KOPT-K1 (cell line): ENCODE data around the gene RNF43.

Experiments
- H3K27ac ChIP-seq: fragments of 200-600 bp; sonication (generic); 2 replicates; pipeline ENCODE4 v1.5.1; 2016; ENCODE audit warnings: antibody characterized with exemption, mild to moderate bottlenecking, low read depth, low read length; ENCODE audit not compliant: poor library complexity, severe bottlenecking
- H3K36me3 ChIP-seq: fragments of 200-600 bp; sonication (generic); 2 replicates; pipeline ENCODE4 v1.5.1; 2017; ENCODE audit warnings: antibody characterized with exemption, mild to moderate bottlenecking, low read length, moderate library complexity; ENCODE audit not compliant: insufficient read depth
- H3K9me3 ChIP-seq: fragments of 200-600 bp; sonication (generic); 2 replicates; pipeline ENCODE4 v1.5.1; 2017; ENCODE audit warnings: antibody characterized with exemption, low read length, mild to moderate bottlenecking; ENCODE audit not compliant: insufficient read depth, poor library complexity, severe bottlenecking

Gene RNF43

DNA sequence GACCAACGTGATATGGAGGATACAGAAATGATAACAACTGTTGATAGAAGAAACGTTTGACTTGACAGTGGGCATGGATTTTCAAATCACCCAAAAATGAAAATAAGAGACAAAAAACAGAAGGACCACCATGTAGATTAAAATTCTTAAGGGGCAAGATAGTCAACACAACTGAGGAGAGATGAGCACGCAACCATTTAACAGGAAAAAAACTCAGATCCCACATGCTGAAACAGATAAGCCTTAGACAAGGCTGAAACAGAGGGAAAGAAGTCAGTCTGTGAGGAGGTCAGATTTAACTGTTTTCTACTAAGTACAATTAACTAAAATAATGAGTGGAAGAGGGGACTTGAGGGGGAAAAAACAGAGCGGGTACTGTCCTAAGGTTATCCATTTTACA is 21.2 kb downstream of the RNF43 start:
- Histone ChIP-seq H3K27ac (no peak overlapping the region), H3K9me3 (no peaks in the 10 kb centered on the region), H3K36me3 (no peaks in the 10 kb centered on the region)

DNA sequence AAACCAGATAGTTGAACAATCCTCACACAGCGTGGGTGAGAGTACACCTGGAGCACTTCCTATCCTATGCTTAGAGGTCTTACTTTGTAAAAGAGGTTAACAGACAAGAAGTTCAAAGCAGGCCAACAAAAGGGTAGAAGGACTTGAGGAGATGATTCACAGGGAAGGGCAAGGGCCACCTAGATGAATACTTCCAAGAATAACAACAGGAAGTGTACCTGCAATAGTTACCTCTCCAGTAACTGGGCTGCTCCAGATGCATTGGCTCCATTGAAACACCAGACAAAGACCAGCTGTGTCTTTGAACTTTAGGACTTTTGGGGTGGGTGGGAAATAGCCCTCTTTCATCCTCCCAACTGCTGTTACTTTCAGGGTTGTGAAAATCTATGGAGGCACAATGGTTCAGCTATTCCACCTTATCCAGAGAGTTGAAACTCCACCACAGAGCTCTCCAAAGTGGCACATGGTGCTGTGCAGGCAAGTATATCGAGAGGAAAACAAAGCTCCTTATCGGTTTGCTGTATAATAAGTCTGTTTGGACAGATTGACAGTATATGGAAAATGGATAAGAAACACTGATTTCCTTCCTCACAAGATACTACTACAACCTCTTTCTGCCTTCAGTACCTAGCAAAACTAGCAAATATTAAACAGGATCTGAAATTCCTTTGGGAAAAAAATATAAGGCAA is 22.7 kb downstream of the RNF43 start:
- Histone ChIP-seq H3K27ac (no peak overlapping the region), H3K9me3 (no peaks in the 10 kb centered on the region), H3K36me3 (no peaks in the 10 kb centered on the region)

GRCh38 chr17:58391302-58391984 is 25.9 kb downstream of the RNF43 start:
- Histone ChIP-seq H3K36me3 (no peaks in the 10 kb centered on the region), H3K27ac (no peak overlapping the region), H3K9me3 (no peaks in the 10 kb centered on the region)

GRCh38 chr17:58390884-58391283 is 26.4 kb downstream of the RNF43 start:
- Histone ChIP-seq H3K9me3 (no peaks in the 10 kb centered on the region), H3K27ac (no peak overlapping the region), H3K36me3 (no peaks in the 10 kb centered on the region)

GRCh38 chr17:58388302-58389190 is 28.8 kb downstream of the RNF43 start:
- Histone ChIP-seq H3K36me3 (no peaks in the 10 kb centered on the region), H3K27ac (peak overlapping the region; percentile 38), H3K9me3 (no peaks in the 10 kb centered on the region)

- peak overlapping the region; percentile 38 for H3K27ac ChIP-seq
Measured at GRCh38 chr17:58387834-58388233, 29.5 kb downstream of the RNF43 start.

GRCh38 chr17:58386708-58387107 is 30.6 kb downstream of the RNF43 start:
- H3K36me3 ChIP-seq, result no peaks in the 10 kb centered on the region
- H3K9me3 ChIP-seq, result no peaks in the 10 kb centered on the region
- no peak overlapping the region for H3K27ac ChIP-seq

More at GRCh38 chr17:58387834-58388233, 29.5 kb downstream of the RNF43 start:
- Histone ChIP-seq H3K9me3 (no peaks in the 10 kb centered on the region), H3K36me3 (no peaks in the 10 kb centered on the region)

- H3K27ac ChIP-seq, result no peak overlapping the region
- no peaks in the 10 kb centered on the region for H3K36me3 ChIP-seq
- no peaks in the 10 kb centered on the region for H3K9me3 ChIP-seq
Measured at GRCh38 chr17:58385359-58385899, 31.9 kb downstream of the RNF43 start.

- Histone ChIP-seq H3K36me3 (no peaks in the 10 kb centered on the region), H3K9me3 (no peaks in the 10 kb centered on the region), H3K27ac (no peak overlapping the region)
Measured at GRCh38 chr17:58384897-58385296, 32.4 kb downstream of the RNF43 start.

GRCh38 chr17:58383892-58384462 is 33.4 kb downstream of the RNF43 start:
- H3K36me3 ChIP-seq, result no peaks in the 10 kb centered on the region
- no peak overlapping the region for H3K27ac ChIP-seq
- no peaks in the 10 kb centered on the region for H3K9me3 ChIP-seq

DNA sequence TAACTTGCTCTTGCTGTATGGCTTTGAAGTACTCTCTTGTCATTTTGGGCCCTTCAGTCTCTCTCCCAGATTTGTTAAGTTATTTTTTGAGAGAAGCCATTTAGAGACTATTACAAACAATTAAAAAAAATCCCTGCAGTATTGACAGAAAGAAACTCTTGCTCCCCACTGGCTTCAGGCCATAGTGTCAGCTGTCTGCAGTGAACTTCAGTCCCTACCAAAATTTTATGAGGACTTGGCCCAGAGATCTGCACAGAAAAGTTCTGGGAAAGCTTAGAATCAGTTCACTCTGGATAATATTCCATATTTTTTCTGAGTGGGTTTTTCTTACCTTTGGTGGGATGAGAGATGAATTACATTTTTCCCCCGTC is 34.5 kb downstream of the RNF43 start:
- Histone ChIP-seq H3K36me3 (no peaks in the 10 kb centered on the region), H3K27ac (peak overlapping the region; percentile 72)

DNA sequence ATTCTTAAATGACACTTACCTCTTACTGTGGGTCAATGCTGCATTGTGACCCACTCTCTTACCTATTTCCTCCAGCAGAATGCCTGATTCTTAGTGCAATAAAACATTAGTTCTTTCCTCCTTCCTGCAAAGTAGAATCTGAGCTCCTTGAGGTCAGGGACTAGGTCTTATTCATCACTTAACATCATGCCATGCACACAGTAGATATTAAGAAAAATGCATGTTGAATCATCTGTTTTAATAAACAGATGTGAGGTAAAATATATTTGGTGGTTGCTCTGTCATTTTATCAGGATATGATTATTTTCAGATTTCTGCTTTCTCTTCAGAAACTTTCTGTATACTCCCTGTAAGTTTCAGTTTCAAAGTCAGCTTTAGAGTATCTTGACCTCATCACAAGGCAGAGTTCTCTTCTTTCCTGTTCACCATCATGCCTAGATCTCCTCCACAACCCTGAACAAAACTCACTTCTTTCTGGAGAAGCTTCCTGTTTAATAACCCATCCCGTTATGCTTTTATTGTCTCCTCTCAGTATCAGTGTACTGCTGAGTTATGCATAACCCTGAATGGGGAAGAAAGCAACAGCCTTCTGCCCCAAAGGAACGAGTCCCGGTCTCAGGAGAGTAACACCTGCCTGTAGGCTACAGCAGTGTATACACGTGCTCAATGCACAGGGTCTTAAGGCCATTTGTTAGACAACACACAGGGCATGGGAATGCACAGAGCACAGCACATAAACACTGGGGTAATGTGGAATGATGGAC is 35.0 kb downstream of the RNF43 start:
- H3K36me3 ChIP-seq, result no peaks in the 10 kb centered on the region
- no peaks in the 10 kb centered on the region for H3K9me3 ChIP-seq
- H3K27ac ChIP-seq, result peak overlapping the region; percentile 72

More for the DNA sequence above, 34.5 kb downstream of the RNF43 start:
- H3K9me3 ChIP-seq, result no peaks in the 10 kb centered on the region

- Histone ChIP-seq H3K9me3 (no peaks in the 10 kb centered on the region), H3K27ac (peak overlapping the region; percentile 72), H3K36me3 (no peaks in the 10 kb centered on the region)
Measured at GRCh38 chr17:58381124-58382035, 36.0 kb downstream of the RNF43 start.
